Germinal center (tissue), 1 donor: ENCODE results near the gene PRICKLE4.
A peak's percentile ranks its signal among the peaks of the same experiment; 100 is the strongest.

Experiments used
- DNase-seq: peaks from one replicate; pipeline ENCODE4 v3.0.0; 2012; ENCODE audit warnings: mixed read lengths, low spot score

PRICKLE4 gene, protein sequence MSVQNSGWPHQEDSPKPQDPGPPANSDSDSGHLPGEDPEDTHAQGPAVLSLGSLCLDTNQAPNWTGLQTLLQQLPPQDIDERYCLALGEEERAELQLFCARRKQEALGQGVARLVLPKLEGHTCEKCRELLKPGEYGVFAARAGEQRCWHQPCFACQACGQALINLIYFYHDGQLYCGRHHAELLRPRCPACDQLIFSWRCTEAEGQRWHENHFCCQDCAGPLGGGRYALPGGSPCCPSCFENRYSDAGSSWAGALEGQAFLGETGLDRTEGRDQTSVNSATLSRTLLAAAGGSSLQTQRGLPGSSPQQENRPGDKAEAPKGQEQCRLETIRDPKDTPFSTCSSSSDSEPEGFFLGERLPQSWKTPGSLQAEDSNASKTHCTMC

DNA sequence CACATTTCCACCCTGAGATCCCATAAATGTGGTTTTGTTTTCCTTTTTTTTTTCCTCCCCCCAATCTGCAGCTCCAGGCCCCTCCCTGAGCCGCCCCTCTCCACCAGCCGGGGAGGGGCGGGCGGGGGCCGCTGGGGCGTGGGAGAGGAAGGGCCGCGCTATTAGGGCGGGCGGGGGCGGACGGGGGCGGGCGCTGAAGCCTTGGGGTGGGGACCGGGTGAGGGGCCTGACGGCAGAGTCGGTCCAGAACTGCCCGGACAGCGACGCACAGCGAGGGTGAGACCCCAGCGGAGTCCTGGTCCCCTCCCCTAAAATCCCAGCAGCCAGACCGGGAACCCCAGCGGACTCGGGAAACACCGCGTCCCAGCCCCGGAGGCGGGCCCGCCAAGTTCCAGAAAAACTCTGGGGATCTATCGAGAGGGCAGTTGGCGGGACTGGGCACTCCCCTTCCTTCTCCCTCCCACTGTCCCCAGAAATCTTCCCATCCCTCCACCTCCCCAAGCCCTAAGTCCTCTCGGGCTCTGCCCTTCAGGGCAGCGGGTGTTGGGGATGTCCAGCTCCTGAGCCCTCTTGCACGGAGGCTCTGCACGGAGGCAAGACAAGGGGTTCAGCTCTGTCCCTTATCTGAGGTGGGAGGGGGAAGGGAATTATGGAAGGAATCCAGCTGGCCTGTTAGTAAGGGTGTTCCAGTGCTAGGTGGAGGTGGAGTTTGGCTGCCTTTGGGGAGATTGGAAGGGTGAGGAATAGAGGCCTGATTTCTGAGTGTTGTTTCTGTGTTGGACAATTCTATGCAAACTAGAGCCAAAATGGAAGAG, at the start of gene PRICKLE4:
TSS of gene PRICKLE4 (plus strand) at position 232 of the 815 bp plus-strand sequence. CDS start 2,692 bp downstream, outside the sequence.
- DNase-seq, result peak; percentile 43

DNA sequence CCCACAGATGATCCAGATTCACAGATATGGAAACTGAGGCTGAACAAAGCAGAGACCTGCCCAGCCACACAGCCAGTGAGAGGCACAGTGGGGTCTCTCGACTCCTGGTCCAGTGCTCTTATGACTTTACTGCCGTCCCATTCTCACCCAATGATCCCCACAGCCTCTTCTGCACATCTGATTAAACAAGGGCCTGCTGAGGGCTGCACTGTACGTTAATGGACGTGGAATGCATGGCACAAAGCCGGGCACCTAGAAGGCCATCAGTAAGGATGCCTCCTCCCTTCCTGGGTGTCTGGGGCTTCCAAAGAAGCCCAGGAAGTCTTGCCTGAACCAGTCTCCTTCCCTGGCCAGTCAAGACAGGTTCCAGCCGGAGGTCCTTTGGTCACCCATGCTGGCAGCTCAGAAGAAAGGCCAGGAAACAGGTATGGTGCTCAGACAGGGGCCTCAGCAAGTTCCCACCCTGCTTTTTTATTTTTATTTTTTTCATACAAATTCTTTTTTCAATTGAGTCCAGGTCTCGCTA, 49.0 kb upstream of the PRICKLE4 start:
- DNase-seq, result no peak

DNA sequence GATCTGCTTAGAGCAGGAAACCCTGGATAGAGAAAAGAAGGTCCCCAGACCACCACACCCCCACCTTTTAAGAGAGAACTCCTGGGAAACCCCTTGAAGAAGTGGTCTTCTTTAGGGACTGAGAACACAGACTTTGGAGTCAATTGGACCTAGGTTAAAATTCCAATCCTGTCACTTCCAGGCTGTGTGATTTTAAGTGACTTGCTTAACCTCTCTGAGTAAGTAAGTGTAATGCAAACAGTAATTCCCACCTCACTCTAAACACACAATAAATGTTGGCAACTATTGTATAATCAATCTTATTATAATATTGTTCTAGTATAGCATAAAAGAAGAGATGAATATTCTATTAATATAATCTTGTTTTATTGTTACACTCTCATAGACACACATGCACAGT, 48.4 kb upstream of the PRICKLE4 start:
- no peak for DNase-seq

DNA sequence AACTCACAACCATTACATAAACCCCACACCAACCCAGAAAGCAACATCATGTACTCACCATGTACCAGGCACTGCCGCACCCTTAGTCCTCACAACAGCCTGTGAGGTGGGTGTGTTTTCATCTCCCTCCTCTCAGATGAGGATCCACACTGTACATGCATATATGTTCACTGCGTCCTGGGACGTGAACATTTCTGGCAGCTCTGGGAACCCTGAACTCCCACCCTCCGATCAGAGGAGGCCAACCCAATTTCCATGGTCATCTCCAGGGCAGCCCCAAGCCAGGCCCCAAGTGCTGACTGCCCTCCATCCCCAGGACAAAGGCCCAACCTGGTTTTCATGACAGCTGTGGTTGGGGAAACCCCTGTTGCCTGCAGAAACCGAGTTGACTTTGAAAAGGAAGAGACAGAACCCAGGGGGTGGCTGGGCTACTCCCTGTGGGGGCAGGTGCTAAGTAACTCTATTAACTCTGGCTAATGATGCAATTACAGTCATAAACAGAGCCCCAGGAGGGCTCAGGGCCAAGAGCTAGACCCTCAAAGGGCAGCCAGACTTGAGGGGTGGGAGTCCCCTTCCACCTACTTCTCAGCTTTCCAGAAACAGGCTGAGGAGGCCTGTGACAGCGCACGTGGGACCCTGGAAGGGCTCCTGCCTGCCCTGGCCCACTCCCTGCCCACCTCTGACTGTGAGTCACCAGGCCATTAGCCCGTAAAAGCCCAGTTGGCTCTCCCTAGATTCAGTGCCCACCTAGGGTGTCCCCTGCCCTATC, 47.8 kb upstream of the PRICKLE4 start:
- peak; percentile 75 for DNase-seq

DNA sequence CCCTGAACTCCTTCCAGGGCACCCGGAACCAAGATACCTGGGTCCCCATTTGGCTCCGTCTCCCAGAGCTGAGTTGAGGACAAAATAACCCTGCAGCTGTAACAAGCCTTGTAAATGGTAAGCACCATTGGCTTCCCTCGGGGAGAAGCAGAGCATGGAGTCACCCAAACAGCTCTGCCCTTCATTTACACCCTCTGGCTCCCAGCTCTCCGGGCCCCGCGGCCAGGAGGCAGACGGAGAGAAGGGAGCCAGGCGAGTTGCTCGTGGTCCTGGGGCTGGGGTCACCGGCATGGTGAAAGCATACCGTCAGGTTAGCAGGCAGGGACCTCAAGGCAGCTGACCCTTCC, 47.2 kb upstream of the PRICKLE4 start:
- DNase-seq, result no peak

DNA sequence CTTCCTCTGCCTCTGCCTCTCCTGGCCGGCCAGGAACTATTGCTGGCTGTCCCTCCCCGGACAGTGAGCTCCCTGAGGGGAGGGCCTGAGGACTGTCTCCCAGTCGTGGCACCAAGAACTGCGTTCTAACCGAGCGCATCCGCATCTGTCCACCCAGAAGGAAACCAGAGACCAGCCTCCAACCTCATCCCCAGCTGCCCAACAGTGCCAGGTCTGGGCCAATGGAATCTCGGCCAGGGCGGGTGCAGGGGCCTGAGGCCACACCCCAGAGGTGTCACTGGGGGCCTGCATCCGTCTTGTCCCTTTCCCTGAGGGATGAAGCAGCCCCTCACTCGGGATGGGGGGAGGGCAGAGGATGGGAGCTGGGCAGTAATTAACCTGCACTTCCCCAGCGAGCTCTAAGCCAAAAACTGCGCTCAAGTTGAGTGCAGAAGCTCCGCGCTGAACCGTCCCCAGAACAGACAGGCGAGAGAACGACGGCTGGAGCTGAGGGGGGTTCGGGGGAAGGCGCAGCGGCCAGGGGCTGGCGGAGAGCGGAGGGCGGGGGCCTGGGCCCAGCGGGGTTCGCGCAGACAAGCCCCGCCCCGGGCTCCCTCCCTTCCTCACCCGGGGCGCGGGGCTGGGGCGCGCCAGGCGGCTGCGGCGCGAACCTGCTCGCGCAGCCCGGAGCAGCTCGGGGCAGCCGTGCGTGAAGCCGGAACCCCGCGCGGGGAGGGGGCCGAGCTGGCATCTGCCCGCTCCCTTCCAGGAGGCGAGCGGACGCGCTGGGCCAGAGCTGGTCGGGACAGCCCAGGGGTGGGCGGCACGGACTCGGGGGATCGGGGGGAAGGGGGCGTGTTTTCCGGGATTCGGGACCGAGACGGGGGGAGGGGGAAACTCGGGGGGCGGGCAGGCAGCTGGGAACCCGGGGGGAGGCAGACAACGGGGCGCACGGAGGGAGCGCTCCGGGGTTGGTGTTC, 46.6 kb upstream of the PRICKLE4 start:
- DNase-seq, result peak; percentile 96

DNA sequence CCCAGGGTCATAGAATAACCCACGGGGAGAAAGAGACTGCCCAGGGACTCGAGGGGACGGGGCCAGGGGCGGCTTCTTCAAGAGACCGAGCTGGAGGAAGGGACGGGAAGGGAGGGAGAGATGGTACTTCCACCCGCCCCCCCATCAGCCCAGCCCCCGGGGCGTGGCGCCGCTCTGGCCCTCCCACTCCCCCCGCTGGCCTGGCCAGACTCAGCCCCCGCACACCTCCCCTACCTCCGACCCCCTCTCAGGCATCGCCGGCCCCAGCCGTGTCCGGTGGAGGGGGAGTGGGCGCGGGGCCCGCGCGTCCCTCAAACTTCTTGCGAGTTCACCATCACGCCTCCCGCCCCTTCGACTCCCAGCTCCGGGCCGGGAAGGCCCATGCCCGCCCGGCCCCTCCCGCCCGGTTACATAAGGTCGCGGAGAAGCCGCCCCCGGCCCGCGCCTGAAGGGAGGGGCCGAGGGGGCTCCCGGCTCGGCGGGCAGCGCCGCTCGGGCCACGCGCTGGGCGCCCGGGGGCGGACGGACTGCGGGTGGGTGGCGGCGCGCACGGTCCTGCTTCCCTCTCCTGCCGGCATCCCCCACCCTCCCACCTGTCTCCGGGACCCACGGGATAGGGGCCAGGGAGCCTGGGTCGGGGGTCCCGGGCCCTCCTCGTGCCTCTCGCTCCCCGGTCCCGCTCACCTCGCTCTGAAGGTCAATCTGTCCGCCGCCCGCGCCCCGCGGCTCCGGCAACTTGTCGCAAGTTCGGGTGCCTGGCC, 45.7 kb upstream of the PRICKLE4 start:
- peak; percentile 86 for DNase-seq

DNA sequence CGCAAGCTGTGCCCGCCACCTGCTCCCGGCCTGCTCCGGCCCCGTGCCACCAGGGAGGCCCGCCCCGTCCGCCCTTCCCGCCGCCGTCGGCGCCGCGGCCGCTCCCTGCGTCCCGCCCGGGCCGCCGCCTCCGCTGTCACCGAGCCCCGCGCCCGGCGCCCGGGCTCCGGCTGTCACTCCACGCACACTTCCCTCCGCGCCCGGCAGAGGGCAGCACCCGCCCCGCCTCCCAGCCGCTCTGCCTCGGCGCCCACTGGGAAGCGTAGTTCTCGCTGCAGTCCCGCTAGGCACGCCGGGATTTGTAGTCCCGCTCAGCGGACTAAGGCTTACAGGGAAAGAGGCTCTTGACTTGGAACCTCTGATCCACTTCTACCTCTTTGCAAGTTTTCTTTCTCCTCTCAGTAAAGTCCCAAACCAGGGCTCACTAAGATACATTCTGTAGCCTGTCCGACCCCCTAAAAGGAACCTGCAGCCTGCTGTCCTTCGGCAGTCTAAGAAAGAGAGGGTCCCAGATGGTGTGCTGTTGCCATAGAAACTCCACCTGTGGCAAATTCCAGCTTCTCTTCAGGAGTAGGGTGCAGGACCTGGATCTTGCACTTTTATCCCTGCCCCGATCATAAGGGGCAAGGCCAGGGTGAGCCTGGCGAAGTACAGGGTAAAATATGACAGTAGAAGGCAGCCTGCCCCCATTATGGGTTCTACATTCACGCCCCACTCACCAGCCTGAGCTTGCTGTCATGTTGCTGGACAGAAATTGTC, 45.0 kb upstream of the PRICKLE4 start, which contains the start of gene TFEB:
TSS of gene TFEB (minus strand) at position 182 of the 759 bp plus-strand sequence. CDS start 44,395 bp downstream, outside the sequence.
- DNase-seq, result peak; percentile 96

DNA sequence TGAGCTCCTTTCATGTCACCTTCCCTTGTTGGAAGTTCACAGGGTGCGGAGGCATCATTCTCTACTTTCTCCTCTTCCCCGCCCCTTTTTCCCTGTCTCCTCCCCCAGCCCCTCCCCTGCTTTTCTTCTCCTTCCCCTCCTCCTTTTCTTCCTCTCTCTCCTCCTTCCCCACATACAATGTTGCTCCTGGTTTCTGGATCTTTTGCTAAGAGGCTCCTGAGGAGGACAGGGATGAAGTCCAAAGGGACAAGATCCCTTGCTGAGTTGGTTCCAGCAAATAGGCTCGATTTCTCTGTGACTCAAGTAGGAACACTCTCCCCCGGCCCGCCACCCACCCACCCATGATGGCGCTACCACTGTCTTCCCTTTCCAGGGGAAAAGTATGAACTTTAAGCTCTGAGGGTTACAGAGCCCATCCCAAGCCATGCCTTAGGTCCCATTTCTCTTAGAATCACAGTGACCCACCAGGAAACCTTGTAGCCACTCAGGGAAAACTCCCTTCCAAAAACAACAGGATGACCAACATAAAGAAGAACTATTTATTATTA, 44.3 kb upstream of the PRICKLE4 start:
- no peak for DNase-seq

DNA sequence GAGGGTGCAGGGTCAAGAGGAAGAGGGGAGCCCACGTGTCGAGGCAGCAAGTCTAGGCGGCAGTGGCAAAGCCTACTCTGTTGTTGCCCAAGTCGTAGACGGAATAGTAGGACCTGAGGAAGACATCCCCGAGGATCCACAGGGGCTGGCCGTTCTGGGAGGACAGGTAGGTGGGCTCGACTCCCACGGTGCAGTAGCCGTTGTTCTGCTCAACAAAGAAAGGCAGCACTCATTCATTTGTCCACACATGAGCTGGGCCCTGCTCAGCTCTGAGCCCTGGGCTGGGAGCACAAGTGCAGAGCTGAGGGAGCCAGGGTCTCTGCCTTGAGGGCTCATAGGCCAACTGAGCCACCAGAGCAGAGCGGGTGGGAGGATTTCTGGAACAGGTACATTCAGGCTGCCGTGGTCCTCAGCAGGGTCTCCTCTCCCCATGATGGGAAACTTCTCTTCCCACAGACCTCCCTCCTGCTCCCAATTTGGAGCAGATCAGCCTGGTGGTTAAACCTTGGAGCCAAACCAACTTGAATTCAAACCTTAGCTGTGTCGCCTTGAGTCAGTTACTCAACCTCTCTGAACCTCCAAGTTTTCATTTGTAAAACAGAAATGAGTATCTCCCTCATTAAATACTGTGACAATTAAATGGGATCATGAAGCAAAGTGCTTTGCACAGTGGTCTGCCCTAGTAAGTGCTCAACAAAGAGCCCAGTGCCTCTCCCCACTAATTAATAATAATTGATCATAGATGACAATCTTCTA, 43.6 kb upstream of the PRICKLE4 start:
- no peak for DNase-seq

DNA sequence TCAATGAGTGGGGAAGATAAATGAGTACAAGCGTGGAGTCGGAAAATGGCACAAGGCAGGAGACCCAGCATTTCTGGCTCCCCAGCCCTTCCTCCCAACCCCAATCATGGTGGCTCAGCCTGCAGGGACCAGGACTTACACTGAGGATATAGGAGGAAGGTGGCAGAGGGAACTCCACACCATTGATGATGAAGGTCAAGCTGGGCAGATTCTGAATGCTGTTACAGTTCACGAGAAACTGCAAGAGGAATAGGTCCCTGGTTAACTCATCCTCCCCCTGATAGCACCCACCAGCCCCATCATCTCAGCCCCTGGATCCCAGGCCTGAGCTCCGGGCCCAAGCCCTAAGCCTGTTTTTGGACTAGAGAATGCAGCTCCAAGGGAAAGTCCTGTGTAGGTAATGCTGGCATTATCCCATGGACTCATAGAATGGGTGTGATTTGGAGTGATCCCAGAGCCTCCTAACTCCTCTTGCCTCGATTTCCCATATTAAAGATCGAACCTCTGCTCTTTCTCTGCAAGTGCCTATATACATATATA, 42.9 kb upstream of the PRICKLE4 start:
- no peak for DNase-seq

DNA sequence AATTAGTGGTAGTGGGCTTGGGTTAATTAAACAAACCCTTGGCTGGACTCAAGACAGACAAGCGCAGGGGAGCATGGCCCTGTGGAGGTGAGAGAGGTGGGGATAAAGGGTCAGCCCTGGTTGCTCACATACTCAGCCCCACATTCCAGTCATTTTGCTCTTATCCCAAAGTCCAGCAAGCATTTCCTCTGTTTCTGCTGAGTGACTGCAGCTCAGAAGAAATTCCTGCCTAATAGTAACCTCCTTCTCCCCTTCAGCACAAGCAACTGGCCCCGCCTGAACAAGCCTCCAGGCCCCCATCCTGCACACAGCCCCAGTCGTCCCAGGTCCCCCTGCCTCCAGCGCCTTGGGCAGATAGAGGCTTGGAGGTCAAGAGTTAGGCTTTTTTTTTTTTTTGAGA, 41.5 kb upstream of the PRICKLE4 start:
- no peak for DNase-seq

DNA sequence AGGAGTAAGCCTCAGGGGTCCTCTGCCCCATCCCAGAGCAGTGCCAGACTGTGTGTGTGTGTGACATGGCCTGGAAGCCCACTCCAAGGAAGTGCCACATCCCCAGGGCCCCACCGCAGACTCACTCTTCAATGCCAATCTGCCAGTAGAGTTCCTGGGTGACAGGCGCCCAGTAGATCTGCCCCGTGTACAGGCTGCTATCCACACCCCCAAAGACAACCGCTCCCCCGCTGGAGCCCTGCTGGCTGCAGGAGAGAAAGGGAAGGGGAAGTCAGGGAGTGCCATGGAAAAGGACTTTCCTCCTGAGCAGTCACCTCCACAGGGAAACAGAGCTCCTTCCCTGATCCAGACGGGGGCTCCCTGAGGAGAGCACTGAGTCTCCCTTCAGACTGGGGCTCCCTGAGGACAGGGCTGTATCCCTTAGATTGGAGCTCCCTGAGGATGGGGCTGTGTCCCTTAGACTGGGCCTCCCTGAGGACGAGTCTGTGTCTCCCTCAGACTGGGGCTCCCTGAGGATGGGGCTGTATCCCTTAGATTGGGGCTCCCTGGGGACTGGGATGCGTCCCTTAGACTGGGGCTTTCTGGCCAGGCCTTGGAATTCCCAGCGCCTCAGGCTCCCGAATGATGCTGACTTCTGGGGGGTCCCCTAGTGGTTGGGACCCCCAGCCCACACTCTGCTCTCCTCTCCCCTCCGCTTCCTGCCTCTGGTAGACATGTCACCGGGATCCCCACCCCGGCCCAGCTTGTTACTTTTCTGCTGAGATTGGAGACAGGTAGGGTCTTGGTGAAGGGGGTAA, 40.0 kb upstream of the PRICKLE4 start:
- DNase-seq, result no peak

DNA sequence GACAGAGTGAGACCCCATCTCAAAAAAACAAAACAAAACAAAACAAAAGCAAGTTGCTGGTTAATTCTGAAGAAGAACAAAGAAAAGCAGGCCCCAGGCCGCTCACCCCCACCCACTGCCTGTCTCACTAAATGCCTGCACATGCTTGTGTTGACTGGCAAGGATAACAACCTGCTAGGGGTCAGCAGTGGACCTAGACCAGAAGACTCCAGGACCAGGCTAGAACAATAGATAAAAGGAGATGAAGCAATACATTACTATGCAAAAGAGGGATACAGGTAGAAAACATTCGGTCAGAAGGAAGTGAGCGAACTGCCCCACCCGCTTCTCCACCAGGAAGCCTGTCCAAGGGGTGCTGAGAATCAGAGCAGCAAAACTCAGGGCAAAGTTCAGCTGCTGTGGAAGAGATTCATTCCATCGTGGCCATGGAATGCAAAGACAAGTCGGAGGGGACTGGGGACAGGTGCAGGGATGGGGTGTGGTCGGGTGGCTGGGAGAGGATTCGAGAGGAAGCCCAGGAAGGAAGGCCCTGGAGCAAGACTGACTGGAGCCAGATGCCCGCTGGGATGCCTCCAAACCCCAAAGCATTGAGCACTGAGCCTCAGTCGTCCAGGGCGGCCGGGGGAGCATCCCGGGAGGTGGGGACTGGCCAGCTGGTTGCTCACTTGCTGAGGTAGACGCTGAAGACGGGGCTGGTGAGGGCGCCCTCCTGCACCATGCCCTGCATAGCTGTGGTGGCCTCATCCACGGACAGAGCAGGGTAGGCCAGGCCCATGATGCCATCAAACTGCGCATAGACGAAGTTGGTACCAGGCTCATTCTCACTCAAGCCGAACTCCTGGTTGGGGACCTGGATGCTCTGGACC, 38.7 kb upstream of the PRICKLE4 start:
- DNase-seq, result no peak

DNA sequence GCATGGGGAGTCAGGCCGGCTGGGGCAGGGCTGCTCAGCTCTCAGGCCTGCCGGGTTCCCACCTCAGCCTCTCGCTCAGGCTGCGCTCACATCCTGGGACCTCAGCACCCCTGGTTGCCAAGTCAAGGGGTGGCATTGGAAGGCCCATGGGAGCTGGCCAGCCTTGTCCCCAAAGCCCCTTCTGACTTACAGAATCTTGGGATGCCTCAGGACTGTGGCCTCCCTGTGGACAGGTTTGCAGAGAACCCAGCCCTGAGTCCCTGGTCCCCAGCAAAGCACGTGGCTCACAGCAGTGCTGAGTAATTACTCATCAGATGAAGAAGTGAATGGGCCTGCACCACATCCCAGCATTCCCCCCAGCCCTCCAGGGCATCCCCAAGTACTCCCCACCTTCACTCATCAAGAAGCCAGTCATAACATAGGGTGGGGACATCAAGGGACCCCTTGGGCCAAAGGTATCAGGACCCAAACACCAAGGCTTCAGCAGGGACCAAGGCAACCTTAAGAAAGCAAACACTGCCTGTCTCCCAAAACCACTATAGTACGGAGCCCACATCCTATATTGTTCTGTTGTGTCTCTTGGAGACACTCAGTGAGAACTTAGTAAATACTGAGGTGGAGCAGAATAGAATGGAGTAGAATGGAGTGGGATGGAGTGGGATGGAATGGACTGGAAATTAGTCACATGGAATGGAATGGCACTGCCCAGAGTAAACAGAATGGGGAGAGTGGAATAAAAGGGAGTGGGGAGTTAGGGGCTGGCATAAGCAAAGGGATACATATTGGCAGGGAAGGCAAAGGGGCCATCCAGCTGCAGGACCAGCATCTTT, 37.0 kb upstream of the PRICKLE4 start:
- no peak for DNase-seq
